HG02852 (cell line): Measurements from ENCODE around the gene SIL1.
"Not testable (repeated sequence)": the region's sequence is repeated elsewhere in the genome, so short reads cannot be mapped to it uniquely, and the experiment has no call there.

ENCODE experiments used
- ATAC-seq: cut with Tn5 transposase; IDR thresholded peaks from one replicate; pipeline ENCODE4 v1.9.1; 2021; ENCODE audit warnings: mild to moderate bottlenecking, moderate library complexity; ENCODE audit not compliant: unreplicated experiment

SIL1 gene

GRCh38 chr5:139076111-139076510 is 122.1 kb downstream of the SIL1 start:
- no peak for ATAC-seq

GRCh38 chr5:139075066-139076050 is 122.8 kb downstream of the SIL1 start:
- ATAC-seq, result no peak

GRCh38 chr5:139073956-139074355 is 124.2 kb downstream of the SIL1 start:
- ATAC-seq, result not testable (repeated sequence)

GRCh38 chr5:139068494-139069151 is 129.5 kb downstream of the SIL1 start:
- ATAC-seq, result no peak

- ATAC-seq, result no peak
Measured at GRCh38 chr5:139068060-139068459, 130.1 kb downstream of the SIL1 start.

GRCh38 chr5:139065306-139065705 is 132.9 kb downstream of the SIL1 start:
- no peak for ATAC-seq

GRCh38 chr5:139064613-139065012 is 133.6 kb downstream of the SIL1 start:
- ATAC-seq, result no peak

- ATAC-seq, result no peak
Measured at GRCh38 chr5:139063664-139064054, 134.5 kb downstream of the SIL1 start.

- no peak for ATAC-seq
Measured at GRCh38 chr5:139062910-139063663, 135.1 kb downstream of the SIL1 start.

GRCh38 chr5:139061856-139062255 is 136.3 kb downstream of the SIL1 start:
- no peak for ATAC-seq

- ATAC-seq, result no peak
Measured at GRCh38 chr5:139061274-139061673, 136.9 kb downstream of the SIL1 start.

GRCh38 chr5:139058121-139058520 is 140.0 kb downstream of the SIL1 start:
- no peak for ATAC-seq

- ATAC-seq, result not testable (repeated sequence)
Measured at GRCh38 chr5:139057045-139057939, 140.9 kb downstream of the SIL1 start.

- no peak for ATAC-seq
Measured at GRCh38 chr5:139052975-139053374, 145.2 kb downstream of the SIL1 start.

- no peak for ATAC-seq
Measured at GRCh38 chr5:139051392-139051791, 146.8 kb downstream of the SIL1 start.

GRCh38 chr5:139050432-139050831 is 147.7 kb downstream of the SIL1 start:
- no peak for ATAC-seq

- ATAC-seq, result no peak
Measured at GRCh38 chr5:139049780-139050179, 148.4 kb downstream of the SIL1 start.

- no peak for ATAC-seq
Measured at GRCh38 chr5:139046551-139046950, 151.6 kb downstream of the SIL1 start.

GRCh38 chr5:139043157-139043905 is 154.8 kb downstream of the SIL1 start:
- no peak for ATAC-seq

- no peak for ATAC-seq
Measured at GRCh38 chr5:139040081-139040480, 158.1 kb downstream of the SIL1 start.
